GM19193 (cell line): ENCODE measurements around the gene MFRP.

Source experiments
- POLR2A ChIP-seq: IDR thresholded peaks from 4 replicates; pipeline ENCODE4 v1.6.1; 2011; ENCODE audit not compliant: insufficient read depth, insufficient read length; ENCODE audit errors: extremely low read depth

The MFRP gene

GRCh38 chr11:119375337-119376196 lies 29.1 kb upstream of the MFRP start:
- no peak for TF ChIP-seq POLR2A

GRCh38 chr11:119374632-119375336 lies 28.3 kb upstream of the MFRP start:
- no peak for TF ChIP-seq POLR2A

GRCh38 chr11:119373921-119374631 lies 27.6 kb upstream of the MFRP start:
- TF ChIP-seq POLR2A, result no peak

GRCh38 chr11:119373059-119373920 lies 26.8 kb upstream of the MFRP start:
- TF ChIP-seq POLR2A, result no peak

- TF ChIP-seq POLR2A, result no peak
Observed at GRCh38 chr11:119372260-119373058, 26.0 kb upstream of the MFRP start.

GRCh38 chr11:119371778-119372182 lies 25.3 kb upstream of the MFRP start:
- TF ChIP-seq POLR2A, result no peak

- no peak for TF ChIP-seq POLR2A
Observed at GRCh38 chr11:119371067-119371601, 24.6 kb upstream of the MFRP start.

GRCh38 chr11:119370486-119371046 lies 24.1 kb upstream of the MFRP start:
- no peak for TF ChIP-seq POLR2A

- no peak for TF ChIP-seq POLR2A
Observed at GRCh38 chr11:119369132-119369925, 22.8 kb upstream of the MFRP start.

GRCh38 chr11:119368121-119369034 lies 21.9 kb upstream of the MFRP start:
- TF ChIP-seq POLR2A, result no peak

GRCh38 chr11:119367661-119368120 lies 21.2 kb upstream of the MFRP start:
- no peak for TF ChIP-seq POLR2A
